ENCODE results near the gene CYP2A13.
"Not testable (repeated sequence)": the region's sequence is repeated elsewhere in the genome, so short reads cannot be mapped to it uniquely, and the experiment has no call there.

Gene CYP2A13

GRCh38 chr19:41134616-41135015 is 46.4 kb downstream of the CYP2A13 start:
- DNase-seq (ENCODE audit: low read depth) = no peak
- no peak overlapping the region for H3K4me3 ChIP-seq (ENCODE audit: low read length)
- TF ChIP-seq, protein P1, sequence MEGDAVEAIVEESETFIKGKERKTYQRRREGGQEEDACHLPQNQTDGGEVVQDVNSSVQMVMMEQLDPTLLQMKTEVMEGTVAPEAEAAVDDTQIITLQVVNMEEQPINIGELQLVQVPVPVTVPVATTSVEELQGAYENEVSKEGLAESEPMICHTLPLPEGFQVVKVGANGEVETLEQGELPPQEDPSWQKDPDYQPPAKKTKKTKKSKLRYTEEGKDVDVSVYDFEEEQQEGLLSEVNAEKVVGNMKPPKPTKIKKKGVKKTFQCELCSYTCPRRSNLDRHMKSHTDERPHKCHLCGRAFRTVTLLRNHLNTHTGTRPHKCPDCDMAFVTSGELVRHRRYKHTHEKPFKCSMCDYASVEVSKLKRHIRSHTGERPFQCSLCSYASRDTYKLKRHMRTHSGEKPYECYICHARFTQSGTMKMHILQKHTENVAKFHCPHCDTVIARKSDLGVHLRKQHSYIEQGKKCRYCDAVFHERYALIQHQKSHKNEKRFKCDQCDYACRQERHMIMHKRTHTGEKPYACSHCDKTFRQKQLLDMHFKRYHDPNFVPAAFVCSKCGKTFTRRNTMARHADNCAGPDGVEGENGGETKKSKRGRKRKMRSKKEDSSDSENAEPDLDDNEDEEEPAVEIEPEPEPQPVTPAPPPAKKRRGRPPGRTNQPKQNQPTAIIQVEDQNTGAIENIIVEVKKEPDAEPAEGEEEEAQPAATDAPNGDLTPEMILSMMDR (conservative IDR thresholded peaks at IDR 0.05; ENCODE audit: low read depth, low read length) = no peak

DNA sequence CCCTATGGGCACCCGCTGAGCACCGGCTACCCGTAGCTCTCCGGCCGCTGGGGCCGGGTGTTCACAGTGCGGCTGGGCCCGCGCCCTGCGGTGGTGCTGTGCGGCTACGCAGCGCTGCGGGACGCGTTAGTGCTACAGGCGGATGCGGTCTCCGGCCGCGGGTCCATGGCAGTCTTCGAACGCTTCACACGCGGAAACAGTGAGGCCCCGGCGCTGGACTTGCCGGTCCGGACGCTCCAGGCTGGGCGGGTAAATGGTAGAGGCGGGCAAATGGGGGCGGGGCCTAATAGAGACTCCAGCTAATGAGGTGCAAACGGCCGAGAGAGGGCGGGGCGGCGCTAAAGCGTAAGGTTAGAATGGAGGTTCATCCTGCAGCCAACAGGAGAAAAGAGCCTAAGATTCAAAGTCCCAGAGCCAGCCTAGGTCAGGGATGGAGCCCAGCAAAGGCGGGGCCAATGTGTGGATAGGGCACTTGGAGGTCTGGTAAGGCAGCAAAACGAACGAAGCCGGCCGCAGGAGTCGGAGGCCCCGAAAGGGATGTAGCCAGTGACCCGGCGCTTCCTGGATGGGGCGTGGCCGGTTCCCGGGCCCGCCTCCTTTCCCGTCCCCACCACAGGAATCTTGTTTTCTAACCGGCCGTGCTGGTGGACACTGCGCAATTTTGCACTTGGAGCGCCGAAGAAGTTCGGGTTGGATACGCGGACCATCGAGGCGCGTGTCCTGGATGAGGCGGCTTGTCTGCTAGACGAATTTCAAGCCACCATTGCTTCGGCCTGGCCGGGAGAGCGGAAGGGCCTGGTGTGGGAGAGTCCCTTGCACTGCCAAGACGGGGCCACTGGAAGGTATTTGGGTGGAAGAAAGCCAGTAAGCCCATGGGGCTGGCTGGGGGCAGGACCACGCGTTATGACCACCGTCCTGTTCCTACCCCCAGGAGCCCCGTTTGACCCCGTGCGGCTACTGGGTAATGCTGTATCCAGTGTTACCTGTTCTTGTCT is 47.4 kb downstream of the CYP2A13 start:
- peak overlapping the region; percentile 51 for H3K4me3 ChIP-seq (ENCODE audit: low read length)
- DNase-seq (ENCODE audit: low read depth) = not testable (repeated sequence)

DNA sequence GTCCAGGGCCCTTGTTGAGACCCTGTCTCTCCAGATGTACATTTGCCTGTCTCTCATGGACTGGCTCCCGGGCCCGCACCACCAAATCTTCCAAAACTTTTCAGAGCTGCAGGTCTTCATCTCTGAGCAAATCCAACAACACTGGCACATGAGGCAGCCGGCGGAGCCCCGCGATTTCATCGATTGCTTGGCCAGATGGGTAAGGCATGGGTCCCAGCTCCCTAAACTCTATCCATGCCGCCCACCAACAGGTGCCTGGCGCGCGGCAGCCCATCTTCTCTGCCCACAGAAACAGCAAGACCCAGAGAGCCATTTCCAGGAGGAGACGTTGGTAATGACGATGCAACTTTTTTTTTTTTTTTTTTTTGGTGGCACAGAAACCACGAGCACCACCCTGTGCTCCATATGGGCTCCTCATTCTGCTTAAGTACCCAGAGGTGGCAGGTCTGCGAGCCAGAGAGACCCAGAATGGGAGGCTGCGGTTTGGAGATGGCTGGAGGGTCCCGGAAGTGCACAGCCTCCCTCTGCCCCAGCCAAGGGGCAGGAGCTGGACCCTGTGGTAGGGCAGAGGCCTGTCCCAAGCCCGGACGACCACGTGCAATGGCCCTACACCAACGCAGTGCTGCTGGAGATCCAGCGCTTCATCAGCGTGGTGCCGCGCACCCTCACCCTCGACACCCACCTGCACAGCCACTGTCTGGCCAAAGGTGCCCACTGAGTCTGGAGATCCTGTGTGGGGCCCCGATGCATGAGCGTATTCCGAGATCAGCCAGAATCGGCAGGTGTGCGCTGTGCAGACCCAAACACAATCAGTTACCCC is 48.6 kb downstream of the CYP2A13 start:
- TF ChIP-seq, protein P1 (conservative IDR thresholded peaks at IDR 0.05; ENCODE audit: low read depth, low read length) = no peak
- DNase-seq (ENCODE audit: low read depth) = no peak
- H3K4me3 ChIP-seq (ENCODE audit: low read length) = no peak overlapping the region

GRCh38 chr19:41144403-41144802 is 56.2 kb downstream of the CYP2A13 start:
- TF ChIP-seq, protein P1 (conservative IDR thresholded peaks at IDR 0.05; ENCODE audit: low read depth, low read length) = peak; percentile 87
- peak; percentile 45 for DNase-seq (ENCODE audit: low read depth)
- H3K4me3 ChIP-seq (ENCODE audit: low read length) = no peak overlapping the region

Data from retinal pigment epithelial cell (primary cell).